ENCODE results near the gene MUC4.
"Not testable (repeated sequence)": the region's sequence is repeated elsewhere in the genome, so short reads cannot be mapped to it uniquely, and the experiment has no call there.

The MUC4 gene

DNA sequence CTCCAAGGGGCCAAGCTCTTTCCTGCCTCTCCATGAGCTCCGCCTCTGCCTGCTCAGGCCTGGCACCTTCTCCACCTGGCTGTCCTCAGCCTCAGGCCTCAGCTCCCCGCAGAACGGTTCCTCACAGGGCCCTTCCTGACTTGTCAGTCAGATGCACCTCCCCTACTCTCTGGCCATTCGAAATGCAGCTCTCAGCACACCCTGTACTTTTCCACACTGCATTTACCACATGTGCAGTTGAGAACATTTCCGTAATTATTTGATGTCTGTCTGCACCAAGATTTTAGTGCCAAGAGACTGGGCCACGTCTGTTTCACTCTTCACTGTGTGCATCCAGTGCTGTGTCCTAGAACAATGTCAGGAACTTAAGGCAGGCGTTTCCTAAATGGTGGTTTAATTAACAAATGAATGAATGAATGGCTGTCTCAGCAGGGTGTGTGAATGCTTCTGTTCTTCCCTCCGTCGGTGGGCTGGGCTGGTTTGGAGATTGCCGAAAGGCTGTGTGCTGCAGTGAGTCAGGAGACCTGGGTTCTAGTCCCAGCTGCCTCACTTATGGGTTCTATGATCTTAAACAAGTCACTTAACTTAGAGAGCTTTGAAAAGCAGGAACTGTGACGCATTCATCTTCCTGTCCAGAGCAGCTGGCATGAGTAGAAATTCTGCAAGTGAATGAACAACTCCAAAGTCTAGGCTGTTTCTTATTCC, 5.4 kb downstream of the MUC4 start:
- no peaks in the 10 kb centered on the region for H3K9me3 ChIP-seq
- TF ChIP-seq, protein P1, sequence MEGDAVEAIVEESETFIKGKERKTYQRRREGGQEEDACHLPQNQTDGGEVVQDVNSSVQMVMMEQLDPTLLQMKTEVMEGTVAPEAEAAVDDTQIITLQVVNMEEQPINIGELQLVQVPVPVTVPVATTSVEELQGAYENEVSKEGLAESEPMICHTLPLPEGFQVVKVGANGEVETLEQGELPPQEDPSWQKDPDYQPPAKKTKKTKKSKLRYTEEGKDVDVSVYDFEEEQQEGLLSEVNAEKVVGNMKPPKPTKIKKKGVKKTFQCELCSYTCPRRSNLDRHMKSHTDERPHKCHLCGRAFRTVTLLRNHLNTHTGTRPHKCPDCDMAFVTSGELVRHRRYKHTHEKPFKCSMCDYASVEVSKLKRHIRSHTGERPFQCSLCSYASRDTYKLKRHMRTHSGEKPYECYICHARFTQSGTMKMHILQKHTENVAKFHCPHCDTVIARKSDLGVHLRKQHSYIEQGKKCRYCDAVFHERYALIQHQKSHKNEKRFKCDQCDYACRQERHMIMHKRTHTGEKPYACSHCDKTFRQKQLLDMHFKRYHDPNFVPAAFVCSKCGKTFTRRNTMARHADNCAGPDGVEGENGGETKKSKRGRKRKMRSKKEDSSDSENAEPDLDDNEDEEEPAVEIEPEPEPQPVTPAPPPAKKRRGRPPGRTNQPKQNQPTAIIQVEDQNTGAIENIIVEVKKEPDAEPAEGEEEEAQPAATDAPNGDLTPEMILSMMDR (IDR thresholded peaks at IDR 0.05), result no peak
- H3K36me3 ChIP-seq, result no peaks in the 10 kb centered on the region
- H3K27me3 ChIP-seq, result peaks cover 50% of the 10 kb centered on the region
- no peaks in the 10 kb centered on the region for H3K4me1 ChIP-seq (ENCODE audit: control insufficient read depth in 1 of 2, insufficient read depth in 1 of 2, low read depth in 1 of 2, low read length in 1 of 2)
- no peak overlapping the region for H3K4me3 ChIP-seq (ENCODE audit: low read depth in 1 of 2, low read length in 1 of 2)
- H3K27ac ChIP-seq, result no peak overlapping the region

DNA sequence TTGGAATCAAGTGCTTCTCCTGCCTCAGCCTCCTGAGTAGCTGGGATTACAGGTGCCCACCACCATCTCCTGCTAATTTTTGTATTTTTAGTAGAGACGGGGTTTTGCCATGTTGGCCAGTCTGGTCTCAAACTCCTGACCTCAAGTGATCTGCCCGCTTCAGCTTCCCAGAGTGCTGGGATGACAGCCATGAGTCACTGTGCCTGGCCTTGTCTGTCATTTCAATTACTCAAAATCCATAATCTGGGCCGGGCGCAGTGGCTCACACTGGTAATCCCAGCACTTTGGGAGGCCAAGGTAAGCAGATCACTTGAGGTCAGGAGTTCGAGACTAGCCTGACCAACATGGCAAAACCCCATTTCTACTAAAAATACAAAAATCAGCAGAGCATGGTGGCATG, 6.1 kb downstream of the MUC4 start:
- not testable (repeated sequence) for H3K36me3 ChIP-seq; H3K4me3 ChIP-seq (ENCODE audit: low read depth in 1 of 2, low read length in 1 of 2); H3K27ac ChIP-seq; H3K4me1 ChIP-seq (ENCODE audit: control insufficient read depth in 1 of 2, insufficient read depth in 1 of 2, low read depth in 1 of 2, low read length in 1 of 2); H3K9me3 ChIP-seq
- H3K27me3 ChIP-seq, result peaks cover 57% of the 10 kb centered on the region

DNA sequence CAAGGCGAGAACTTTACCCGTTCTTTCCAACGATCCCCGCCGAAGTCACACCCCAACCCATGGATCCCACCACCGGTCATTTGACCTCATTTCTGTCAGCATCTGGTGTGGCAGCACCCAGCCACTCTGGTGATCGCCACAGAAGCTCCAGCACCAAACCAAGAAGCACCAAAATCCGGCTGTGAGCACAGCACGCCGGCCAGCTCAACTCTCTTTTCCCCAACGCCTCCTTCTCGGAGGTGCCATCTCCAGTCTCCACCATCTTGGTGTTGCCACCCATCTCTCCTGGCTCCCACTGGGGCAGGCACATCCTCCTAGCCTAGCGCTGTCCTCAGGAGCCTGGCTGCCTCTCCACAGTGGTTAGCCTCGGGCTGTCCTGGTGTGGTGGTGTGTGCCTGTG, 6.5 kb downstream of the MUC4 start:
- Histone ChIP-seq H3K9me3 (no peaks in the 10 kb centered on the region), H3K27ac (no peak overlapping the region), H3K36me3 (no peaks in the 10 kb centered on the region), H3K4me1 (ENCODE audit: control insufficient read depth in 1 of 2, insufficient read depth in 1 of 2, low read depth in 1 of 2, low read length in 1 of 2) (no peaks in the 10 kb centered on the region), H3K4me3 (ENCODE audit: low read depth in 1 of 2, low read length in 1 of 2) (no peak overlapping the region), H3K27me3 (peaks cover 61% of the 10 kb centered on the region)
- TF ChIP-seq, protein P1 (IDR thresholded peaks at IDR 0.05), result no peak

DNA sequence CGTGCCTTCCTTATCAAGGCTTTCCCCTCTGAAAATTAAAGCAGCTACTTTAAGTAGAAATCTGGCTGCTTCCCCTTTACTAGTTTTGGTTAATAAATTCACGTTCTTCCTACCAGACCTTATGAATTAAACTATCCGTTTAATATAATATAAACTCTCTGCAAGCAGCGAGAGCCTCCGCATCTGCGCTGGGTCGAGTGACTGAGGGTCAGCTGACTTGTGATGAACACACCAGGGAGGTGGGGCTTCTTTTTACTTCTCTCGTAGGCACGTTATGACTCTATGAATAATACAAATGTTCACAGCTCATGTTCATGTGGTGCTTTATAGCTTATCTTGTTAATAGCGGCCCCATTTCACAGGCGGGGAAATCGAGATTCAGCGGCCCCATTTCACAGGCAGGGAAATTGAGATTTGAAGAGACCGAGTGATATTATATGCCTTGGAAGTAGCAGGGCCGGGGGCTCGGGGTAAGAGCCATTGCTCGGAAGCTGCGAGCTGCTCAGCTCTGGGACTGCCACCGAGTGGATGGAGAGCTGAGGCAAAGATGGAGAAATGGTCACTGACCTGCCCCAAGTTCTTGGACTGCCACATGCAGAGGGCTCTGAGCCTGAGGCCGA, 8.3 kb downstream of the MUC4 start:
- TF ChIP-seq, protein P1 (IDR thresholded peaks at IDR 0.05), result no peak
- Histone ChIP-seq H3K27ac (no peak overlapping the region), H3K4me1 (ENCODE audit: control insufficient read depth in 1 of 2, insufficient read depth in 1 of 2, low read depth in 1 of 2, low read length in 1 of 2) (no peaks in the 10 kb centered on the region), H3K36me3 (no peaks in the 10 kb centered on the region), H3K4me3 (ENCODE audit: low read depth in 1 of 2, low read length in 1 of 2) (no peak overlapping the region), H3K27me3 (peaks cover 61% of the 10 kb centered on the region), H3K9me3 (no peaks in the 10 kb centered on the region)

DNA sequence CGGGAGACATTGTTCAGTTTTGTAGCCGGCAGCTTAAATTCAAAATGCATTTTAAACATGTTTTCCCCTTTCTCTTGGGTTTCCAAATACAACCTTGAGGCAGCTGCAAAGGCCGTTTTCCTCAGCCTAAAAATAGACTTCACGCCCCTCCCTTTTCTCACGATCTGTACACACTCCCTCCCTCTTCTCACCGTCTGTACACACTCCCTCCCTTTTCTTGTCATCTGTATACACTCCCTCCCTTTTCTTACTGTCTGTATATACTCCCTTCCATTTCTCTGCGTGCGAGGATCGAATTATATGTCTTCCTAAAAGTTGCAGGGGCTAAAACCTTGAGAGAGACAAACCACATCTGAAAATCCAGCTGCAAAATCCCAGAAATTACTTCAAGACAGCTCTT, 8.9 kb downstream of the MUC4 start:
- H3K27me3 ChIP-seq, result peaks cover 61% of the 10 kb centered on the region
- H3K27ac ChIP-seq, result no peak overlapping the region
- TF ChIP-seq, protein P1 (IDR thresholded peaks at IDR 0.05), result no peak
- H3K4me3 ChIP-seq (ENCODE audit: low read depth in 1 of 2, low read length in 1 of 2), result no peak overlapping the region
- H3K9me3 ChIP-seq, result no peaks in the 10 kb centered on the region
- no peaks in the 10 kb centered on the region for H3K4me1 ChIP-seq (ENCODE audit: control insufficient read depth in 1 of 2, insufficient read depth in 1 of 2, low read depth in 1 of 2, low read length in 1 of 2)
- no peaks in the 10 kb centered on the region for H3K36me3 ChIP-seq

DNA sequence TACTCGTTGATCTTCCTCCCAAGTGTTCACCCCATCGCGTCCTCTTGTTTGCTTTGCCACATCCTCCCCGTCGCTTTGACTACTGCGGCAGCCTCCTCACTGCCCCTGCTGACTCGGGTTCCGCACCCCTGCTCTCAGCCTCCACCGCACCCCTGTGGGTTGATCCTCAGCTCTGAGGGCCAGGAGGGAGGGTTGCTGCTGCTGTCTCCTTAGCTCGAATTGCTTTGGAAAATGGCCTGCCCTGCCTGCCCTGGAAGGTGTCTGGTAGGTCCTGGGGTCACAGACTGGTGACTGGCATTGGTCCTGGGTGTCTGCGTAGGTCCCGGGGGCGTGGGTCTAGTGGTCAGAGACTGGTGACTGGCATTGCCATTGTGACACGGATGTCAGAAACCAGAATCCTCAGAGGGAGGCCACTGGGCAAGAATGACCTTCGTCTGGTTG, 9.4 kb downstream of the MUC4 start:
- Histone ChIP-seq H3K27ac (no peak overlapping the region), H3K9me3 (no peaks in the 10 kb centered on the region), H3K4me1 (ENCODE audit: control insufficient read depth in 1 of 2, insufficient read depth in 1 of 2, low read depth in 1 of 2, low read length in 1 of 2) (no peaks in the 10 kb centered on the region), H3K4me3 (ENCODE audit: low read depth in 1 of 2, low read length in 1 of 2) (no peak overlapping the region), H3K27me3 (peaks cover 61% of the 10 kb centered on the region), H3K36me3 (no peaks in the 10 kb centered on the region)
- TF ChIP-seq, protein P1 (IDR thresholded peaks at IDR 0.05), result no peak
